Measurements from ENCODE around the gene ACTG1. TPM values are rescaled to one million over a fixed set of nuclear protein-coding genes. Genes with fewer than 3 reads are reported as not detected.

The ACTG1 gene
- total RNA-seq, 1 donor from 2014 or later: 1,613 TPM

DNA sequence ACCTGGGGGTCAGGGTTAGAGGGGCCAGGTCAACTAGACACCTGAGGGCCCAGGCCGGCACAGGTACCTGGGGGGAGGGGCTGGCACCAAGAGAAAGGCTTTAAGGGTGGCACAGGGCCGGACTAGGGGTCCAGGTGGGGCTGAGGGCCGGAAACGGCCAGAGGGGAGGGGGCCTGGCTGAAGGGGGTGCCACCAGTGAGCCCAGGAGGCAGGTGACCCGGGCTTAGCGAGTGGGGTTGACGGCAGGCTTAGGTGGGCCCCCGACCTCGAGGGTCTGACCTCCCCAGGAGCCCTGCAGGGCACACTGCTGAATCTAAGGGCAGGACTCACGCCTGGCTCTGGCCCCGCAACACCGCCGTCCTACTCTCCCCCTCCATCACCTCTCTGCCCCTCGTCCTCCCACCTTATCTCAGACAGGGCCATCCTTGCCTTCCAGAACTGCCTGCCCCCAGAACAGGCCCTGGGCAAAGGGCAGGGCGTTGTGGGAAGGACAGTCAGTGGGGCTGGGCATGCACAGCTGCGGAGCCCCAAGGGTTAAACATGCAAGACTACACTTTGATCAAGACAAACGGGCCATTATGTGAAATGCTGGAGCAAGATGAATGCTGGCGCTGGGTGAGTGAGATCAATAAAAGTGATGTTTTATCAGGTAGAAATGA is 44.4 kb downstream of the ACTG1 start:
- Histone ChIP-seq H3K27ac (ENCODE audit: low read depth, low read length) (no peak overlapping the region), H3K9ac (ENCODE audit: low read depth in 1 of 3, low read length in 3 of 3) (no peak overlapping the region), H3K4me1 (ENCODE audit: control insufficient read depth in 3 of 3, insufficient read depth in 3 of 3, low read length in 3 of 3) (peaks cover 0 to 6% (median 0%) of the 10 kb centered on the region in 3 donors), H3K4me3 (ENCODE audit: low read length in 3 of 3) (no peak overlapping the region), H3K27me3 (ENCODE audit: control insufficient read depth in 3 of 3, insufficient read depth in 3 of 3, low read length in 3 of 3) (no peaks in the 10 kb centered on the region), H3K36me3 (ENCODE audit: control insufficient read depth in 3 of 3, insufficient read depth in 3 of 3, low read length in 3 of 3) (peaks cover 0 to 3% (median 0%) of the 10 kb centered on the region in 3 donors), H3K9me3 (ENCODE audit: control insufficient read depth in 3 of 3, low read length in 3 of 3) (no peaks in the 10 kb centered on the region)

DNA sequence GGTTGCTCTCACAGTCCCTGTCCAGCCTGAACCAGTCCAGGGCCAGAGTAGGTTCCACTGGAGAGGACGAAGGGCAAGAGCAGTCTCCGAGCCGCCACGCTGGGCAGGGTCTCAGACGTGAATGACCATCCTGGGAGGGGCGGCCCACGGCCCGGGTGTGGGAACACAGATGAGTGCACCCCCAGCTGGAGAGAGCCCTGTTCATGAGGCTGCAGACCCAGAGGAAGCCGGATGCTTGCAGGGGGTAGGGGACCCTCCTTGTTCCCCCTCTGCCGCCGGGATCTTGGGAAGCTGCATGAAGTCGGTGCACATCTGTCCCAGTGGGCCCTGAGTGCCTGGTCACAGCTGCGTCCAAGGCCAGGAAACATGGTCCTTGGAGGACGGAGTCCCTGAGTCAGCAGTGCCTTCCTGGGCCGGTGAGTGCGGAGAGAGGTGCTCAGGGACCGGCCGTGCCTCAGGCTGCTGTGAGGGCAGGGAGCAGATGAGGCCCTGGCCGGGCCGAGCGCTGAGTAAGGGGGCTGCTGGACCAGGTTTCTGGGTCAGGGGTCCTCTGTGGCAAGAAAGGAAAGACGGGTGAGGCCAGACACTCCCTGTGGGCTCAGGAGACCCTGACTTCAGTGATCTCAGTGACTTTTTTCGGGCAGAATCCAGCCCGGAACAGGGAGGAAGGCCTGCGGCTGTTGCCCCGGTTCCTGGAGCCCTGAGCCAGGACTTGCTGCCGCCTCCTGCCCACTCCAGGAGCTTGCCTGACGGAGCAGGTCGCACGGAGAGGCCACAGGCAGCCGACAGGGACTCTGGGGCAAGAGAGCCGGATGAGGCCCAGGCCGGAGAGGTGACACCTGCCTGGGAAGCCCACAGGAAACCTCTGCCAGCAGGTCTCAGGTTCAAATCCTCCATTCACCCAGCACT is 45.8 kb downstream of the ACTG1 start:
- no peak overlapping the region for H3K27ac ChIP-seq (ENCODE audit: low read depth, low read length)
- no peaks in the 10 kb centered on the region for H3K27me3 ChIP-seq (ENCODE audit: control insufficient read depth in 3 of 3, insufficient read depth in 3 of 3, low read length in 3 of 3)
- peaks cover 0 to 6% (median 0%) of the 10 kb centered on the region in 3 donors for H3K4me1 ChIP-seq (ENCODE audit: control insufficient read depth in 3 of 3, insufficient read depth in 3 of 3, low read length in 3 of 3)
- no peaks in the 10 kb centered on the region for H3K9me3 ChIP-seq (ENCODE audit: control insufficient read depth in 3 of 3, low read length in 3 of 3)
- H3K4me3 ChIP-seq (ENCODE audit: low read length in 3 of 3): no peak overlapping the region
- H3K9ac ChIP-seq (ENCODE audit: low read depth in 1 of 3, low read length in 3 of 3): no peak overlapping the region
- H3K36me3 ChIP-seq (ENCODE audit: control insufficient read depth in 3 of 3, insufficient read depth in 3 of 3, low read length in 3 of 3): peaks cover 5 to 7% (median 6%) of the 10 kb centered on the region in 3 donors

DNA sequence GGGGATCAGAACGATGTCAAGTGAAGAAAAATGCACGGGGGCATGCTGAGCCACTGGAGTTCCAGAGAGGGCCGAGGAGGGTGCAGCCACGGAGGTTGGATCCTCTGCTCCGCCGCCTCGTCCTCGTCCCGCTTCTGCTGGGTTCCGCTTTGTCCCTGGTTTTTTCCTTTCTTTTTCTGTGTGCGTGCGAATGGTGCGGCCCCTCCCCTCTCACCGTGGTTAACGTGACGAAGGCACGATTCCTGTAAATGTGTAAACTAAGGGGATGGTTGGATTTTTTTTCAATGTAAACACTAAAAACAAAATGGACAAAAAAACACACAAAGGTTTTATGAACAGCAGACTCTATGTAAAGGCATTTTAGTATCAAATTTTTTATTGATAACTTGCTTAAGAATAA is 46.7 kb downstream of the ACTG1 start:
- peaks cover 0 to 6% (median 0%) of the 10 kb centered on the region in 3 donors for H3K4me1 ChIP-seq (ENCODE audit: control insufficient read depth in 3 of 3, insufficient read depth in 3 of 3, low read length in 3 of 3)
- H3K4me3 ChIP-seq (ENCODE audit: low read length in 3 of 3): no peak overlapping the region
- no peaks in the 10 kb centered on the region for H3K27me3 ChIP-seq (ENCODE audit: control insufficient read depth in 3 of 3, insufficient read depth in 3 of 3, low read length in 3 of 3)
- no peak overlapping the region for H3K27ac ChIP-seq (ENCODE audit: low read depth, low read length)
- no peak overlapping the region for H3K9ac ChIP-seq (ENCODE audit: low read depth in 1 of 3, low read length in 3 of 3)
- peaks cover 6 to 7% (median 7%) of the 10 kb centered on the region in 3 donors for H3K36me3 ChIP-seq (ENCODE audit: control insufficient read depth in 3 of 3, insufficient read depth in 3 of 3, low read length in 3 of 3)
- H3K9me3 ChIP-seq (ENCODE audit: control insufficient read depth in 3 of 3, low read length in 3 of 3): no peaks in the 10 kb centered on the region

DNA sequence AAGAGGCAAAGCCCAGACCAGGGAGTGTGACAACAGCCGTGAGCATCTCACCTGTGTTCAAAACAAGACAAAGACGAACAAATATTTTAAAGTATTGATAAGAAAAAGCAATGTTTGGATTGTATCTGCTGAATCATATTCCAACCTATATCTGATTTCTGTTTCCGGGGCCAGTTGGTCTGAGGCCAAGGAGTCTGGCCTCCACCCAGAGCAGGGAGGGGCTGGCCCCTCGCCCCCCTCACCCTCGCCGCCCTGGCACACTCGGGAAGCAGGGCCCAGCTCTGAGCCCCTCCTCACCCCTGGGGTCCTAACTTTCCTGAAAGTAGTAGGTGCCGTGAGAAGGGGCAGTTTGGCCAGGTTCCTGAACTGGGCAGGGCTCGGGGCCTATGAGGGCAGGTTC is 48.0 kb downstream of the ACTG1 start:
- Histone ChIP-seq H3K36me3 (ENCODE audit: control insufficient read depth in 3 of 3, insufficient read depth in 3 of 3, low read length in 3 of 3) (peaks cover 6 to 7% (median 7%) of the 10 kb centered on the region in 3 donors), H3K9me3 (ENCODE audit: control insufficient read depth in 3 of 3, low read length in 3 of 3) (no peaks in the 10 kb centered on the region), H3K4me1 (ENCODE audit: control insufficient read depth in 3 of 3, insufficient read depth in 3 of 3, low read length in 3 of 3) (no peaks in the 10 kb centered on the region), H3K9ac (ENCODE audit: low read depth in 1 of 3, low read length in 3 of 3) (no peak overlapping the region), H3K4me3 (ENCODE audit: low read length in 3 of 3) (no peak overlapping the region), H3K27ac (ENCODE audit: low read depth, low read length) (no peak overlapping the region), H3K27me3 (ENCODE audit: control insufficient read depth in 3 of 3, insufficient read depth in 3 of 3, low read length in 3 of 3) (no peaks in the 10 kb centered on the region)

DNA sequence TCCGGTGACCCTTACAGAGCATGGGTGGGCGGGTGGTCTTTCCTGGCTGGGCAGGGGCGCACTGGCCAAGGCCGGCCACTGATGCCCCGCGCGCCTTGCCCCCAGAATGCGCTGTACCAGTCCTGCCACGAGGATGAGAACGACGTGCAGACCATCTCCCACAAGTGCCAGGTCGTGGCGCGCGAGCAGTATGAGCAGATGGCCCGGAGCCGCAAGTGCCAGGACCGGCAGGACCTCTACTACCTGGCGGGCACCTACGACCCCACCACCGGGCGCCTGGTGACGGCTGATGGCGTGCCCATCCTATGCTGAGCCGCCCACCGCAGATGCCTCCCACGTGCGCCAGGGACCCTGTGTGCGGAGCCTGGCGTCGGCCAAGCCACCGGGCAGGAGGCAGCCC is 49.1 kb downstream of the ACTG1 start:
- Histone ChIP-seq H3K27ac (ENCODE audit: low read depth, low read length) (no peak overlapping the region), H3K4me1 (ENCODE audit: control insufficient read depth in 3 of 3, insufficient read depth in 3 of 3, low read length in 3 of 3) (no peaks in the 10 kb centered on the region), H3K9me3 (ENCODE audit: control insufficient read depth in 3 of 3, low read length in 3 of 3) (no peaks in the 10 kb centered on the region), H3K36me3 (ENCODE audit: control insufficient read depth in 3 of 3, insufficient read depth in 3 of 3, low read length in 3 of 3) (peaks cover 6 to 7% (median 7%) of the 10 kb centered on the region in 3 donors), H3K4me3 (ENCODE audit: low read length in 3 of 3) (no peak overlapping the region), H3K27me3 (ENCODE audit: control insufficient read depth in 3 of 3, insufficient read depth in 3 of 3, low read length in 3 of 3) (no peaks in the 10 kb centered on the region), H3K9ac (ENCODE audit: low read depth in 1 of 3, low read length in 3 of 3) (no peak overlapping the region)

DNA sequence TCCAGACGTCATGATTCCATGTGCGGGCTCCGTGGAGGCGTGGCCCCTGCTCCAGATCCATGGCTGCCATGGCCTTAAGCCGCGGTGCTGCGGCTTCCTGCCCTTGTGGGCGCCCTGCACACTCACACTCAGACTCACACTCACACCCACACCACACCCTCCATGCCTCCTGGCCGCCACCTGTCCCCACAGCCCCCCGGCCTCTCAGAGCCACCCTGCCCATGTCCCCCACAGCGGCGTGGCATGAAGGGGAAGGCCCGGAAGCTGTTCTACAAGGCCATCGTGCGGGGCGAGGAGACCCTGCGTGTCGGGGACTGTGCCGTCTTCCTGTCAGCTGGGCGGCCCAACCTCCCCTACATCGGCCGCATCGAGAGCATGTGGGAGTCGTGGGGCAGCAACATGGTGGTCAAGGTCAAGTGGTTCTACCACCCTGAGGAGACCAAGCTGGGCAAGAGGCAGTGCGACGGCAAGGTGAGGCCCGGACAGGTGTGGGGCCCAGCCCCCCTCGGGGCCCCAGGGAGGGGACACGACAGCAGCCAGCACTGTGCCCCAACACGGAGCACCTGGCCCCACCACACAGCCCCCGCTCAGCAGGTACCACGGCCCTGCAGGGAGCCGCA is 50.0 kb downstream of the ACTG1 start:
- Histone ChIP-seq H3K9me3 (ENCODE audit: control insufficient read depth in 3 of 3, low read length in 3 of 3) (no peaks in the 10 kb centered on the region), H3K27ac (ENCODE audit: low read depth, low read length) (no peak overlapping the region), H3K36me3 (ENCODE audit: control insufficient read depth in 3 of 3, insufficient read depth in 3 of 3, low read length in 3 of 3) (peaks cover 6 to 7% (median 7%) of the 10 kb centered on the region in 3 donors), H3K27me3 (ENCODE audit: control insufficient read depth in 3 of 3, insufficient read depth in 3 of 3, low read length in 3 of 3) (no peaks in the 10 kb centered on the region), H3K4me3 (ENCODE audit: low read length in 3 of 3) (no peak overlapping the region), H3K4me1 (ENCODE audit: control insufficient read depth in 3 of 3, insufficient read depth in 3 of 3, low read length in 3 of 3) (no peaks in the 10 kb centered on the region), H3K9ac (ENCODE audit: low read depth in 1 of 3, low read length in 3 of 3) (no peak overlapping the region)

DNA sequence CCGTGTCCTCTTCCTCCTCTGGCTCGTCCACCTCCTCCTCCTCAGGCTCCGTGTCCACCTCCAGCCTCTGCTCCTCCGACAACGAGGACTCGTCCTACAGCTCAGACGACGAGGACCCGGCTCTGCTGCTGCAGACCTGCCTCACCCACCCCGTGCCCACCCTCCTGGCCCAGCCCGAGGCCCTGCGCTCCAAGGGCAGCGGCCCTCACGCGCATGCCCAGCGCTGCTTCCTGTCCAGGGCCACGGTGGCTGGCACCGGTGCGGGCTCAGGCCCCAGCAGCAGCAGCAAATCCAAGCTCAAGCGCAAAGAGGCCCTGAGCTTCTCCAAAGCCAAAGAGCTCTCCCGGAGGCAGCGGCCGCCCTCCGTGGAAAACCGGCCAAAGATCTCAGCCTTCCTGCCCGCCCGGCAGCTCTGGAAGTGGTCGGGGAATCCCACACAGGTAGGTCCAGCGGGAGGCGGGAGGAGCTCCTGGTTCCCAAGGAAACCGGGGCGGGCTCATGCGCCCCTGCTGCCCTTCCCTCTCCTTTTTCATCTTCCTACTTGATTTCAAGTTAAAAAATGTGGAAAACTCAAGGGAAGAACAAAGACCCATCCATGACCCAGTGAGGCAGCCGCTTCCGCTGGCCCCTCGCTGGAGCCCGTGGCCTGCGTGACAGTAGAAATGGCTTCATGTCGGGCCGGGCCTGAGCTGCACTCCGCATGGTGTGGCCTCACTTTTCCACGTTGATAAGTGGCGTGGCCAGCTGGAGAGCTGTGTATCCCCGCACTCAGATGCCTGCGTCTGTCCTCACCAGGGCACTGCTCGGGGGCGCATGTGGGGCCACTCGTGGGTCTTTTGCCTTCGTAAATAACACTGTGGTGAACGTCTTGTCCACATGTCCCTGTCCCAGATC is 50.7 kb downstream of the ACTG1 start:
- no peak overlapping the region for H3K27ac ChIP-seq (ENCODE audit: low read depth, low read length)
- H3K36me3 ChIP-seq (ENCODE audit: control insufficient read depth in 3 of 3, insufficient read depth in 3 of 3, low read length in 3 of 3): peaks cover 6 to 7% (median 7%) of the 10 kb centered on the region in 3 donors
- H3K4me3 ChIP-seq (ENCODE audit: low read length in 3 of 3): no peak overlapping the region
- H3K27me3 ChIP-seq (ENCODE audit: control insufficient read depth in 3 of 3, insufficient read depth in 3 of 3, low read length in 3 of 3): no peaks in the 10 kb centered on the region
- no peaks in the 10 kb centered on the region for H3K4me1 ChIP-seq (ENCODE audit: control insufficient read depth in 3 of 3, insufficient read depth in 3 of 3, low read length in 3 of 3)
- H3K9me3 ChIP-seq (ENCODE audit: control insufficient read depth in 3 of 3, low read length in 3 of 3): no peaks in the 10 kb centered on the region
- no peak overlapping the region for H3K9ac ChIP-seq (ENCODE audit: low read depth in 1 of 3, low read length in 3 of 3)

DNA sequence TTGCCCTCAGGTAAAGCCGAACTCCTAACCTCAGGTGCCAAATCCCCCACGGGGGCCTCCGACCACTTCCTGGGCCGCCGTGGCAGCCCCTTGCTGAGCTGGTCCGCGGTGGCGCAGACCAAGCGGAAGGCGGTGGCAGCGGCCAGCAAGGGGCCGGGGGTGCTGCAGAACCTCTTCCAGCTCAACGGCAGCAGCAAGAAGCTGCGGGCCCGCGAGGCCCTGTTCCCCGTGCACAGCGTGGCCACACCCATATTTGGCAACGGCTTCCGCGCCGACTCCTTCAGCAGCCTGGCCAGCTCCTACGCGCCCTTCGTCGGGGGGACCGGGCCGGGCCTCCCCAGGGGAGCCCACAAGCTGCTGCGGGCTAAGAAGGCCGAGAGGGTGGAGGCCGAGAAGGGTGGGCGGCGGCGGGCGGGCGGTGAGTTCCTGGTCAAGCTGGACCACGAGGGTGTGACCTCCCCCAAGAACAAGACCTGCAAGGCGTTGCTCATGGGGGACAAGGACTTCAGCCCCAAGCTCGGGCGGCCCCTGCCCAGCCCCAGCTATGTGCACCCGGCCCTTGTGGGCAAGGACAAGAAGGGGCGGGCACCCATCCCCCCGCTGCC is 51.6 kb downstream of the ACTG1 start:
- H3K36me3 ChIP-seq (ENCODE audit: control insufficient read depth in 3 of 3, insufficient read depth in 3 of 3, low read length in 3 of 3): peaks cover 6 to 7% (median 7%) of the 10 kb centered on the region in 3 donors
- H3K27ac ChIP-seq (ENCODE audit: low read depth, low read length): no peak overlapping the region
- no peak overlapping the region for H3K4me3 ChIP-seq (ENCODE audit: low read length in 3 of 3)
- H3K9me3 ChIP-seq (ENCODE audit: control insufficient read depth in 3 of 3, low read length in 3 of 3): no peaks in the 10 kb centered on the region
- no peak overlapping the region for H3K9ac ChIP-seq (ENCODE audit: low read depth in 1 of 3, low read length in 3 of 3)
- no peaks in the 10 kb centered on the region for H3K4me1 ChIP-seq (ENCODE audit: control insufficient read depth in 3 of 3, insufficient read depth in 3 of 3, low read length in 3 of 3)
- no peaks in the 10 kb centered on the region for H3K27me3 ChIP-seq (ENCODE audit: control insufficient read depth in 3 of 3, insufficient read depth in 3 of 3, low read length in 3 of 3)
